A549 (cell line): Measurements from ENCODE around the gene CEACAM16.

Experiments used
- BCL3 ChIP-seq: fragments of >200 bp; sonication (Bioruptor Twin); formaldehyde crosslinking; IDR thresholded peaks from 3 replicates; pipeline ENCODE4 v1.6.1; 2016
- CHD2 ChIP-seq: fragments of 150-350 bp; IDR thresholded peaks from 2 replicates; pipeline ENCODE4 v1.6.1; 2014; ENCODE audit warnings: low read length; ENCODE audit not compliant: partially characterized antibody
- CHD4 ChIP-seq: fragments of 200-600 bp; sonication (generic); IDR thresholded peaks from 2 replicates; pipeline ENCODE4 v1.6.1; 2016; ENCODE audit warnings: antibody characterized with exemption, mild to moderate bottlenecking, borderline replicate concordance
- FOSL2 ChIP-seq, 2 experiments: fragments of 450-650 bp in 1 of 2; fragments of >200 bp in 1 of 2; sonication (Bioruptor Twin) in 1 of 2; formaldehyde crosslinking; IDR thresholded peaks; 2 replicates each; pipeline versions ENCODE4 v1.5.0 to v1.6.1; 2016 to 2020; ENCODE audit warnings: mild to moderate bottlenecking in 1 of 2, moderate library complexity in 1 of 2
- MAFK ChIP-seq: fragments of 450-650 bp; IDR thresholded peaks from 2 replicates; pipeline ENCODE4 v1.6.1; 2014; ENCODE audit not compliant: partially characterized antibody
- MAZ ChIP-seq: fragments of 150-350 bp; IDR thresholded peaks from 2 replicates; pipeline ENCODE4 v1.6.1; 2014; ENCODE audit warnings: antibody characterized with exemption, low read depth, low read length, borderline replicate concordance
- POLR2A ChIP-seq: IDR thresholded peaks from 2 replicates; pipeline ENCODE4 v1.6.1; 2012; ENCODE audit warnings: mild to moderate bottlenecking, low read length
- TF ChIP-seq, protein P1 (sequence below): fragments of >200 bp; sonication (Bioruptor Twin); formaldehyde crosslinking; IDR thresholded peaks from 3 replicates; pipeline ENCODE4 v1.5.1; 2016

DNA sequence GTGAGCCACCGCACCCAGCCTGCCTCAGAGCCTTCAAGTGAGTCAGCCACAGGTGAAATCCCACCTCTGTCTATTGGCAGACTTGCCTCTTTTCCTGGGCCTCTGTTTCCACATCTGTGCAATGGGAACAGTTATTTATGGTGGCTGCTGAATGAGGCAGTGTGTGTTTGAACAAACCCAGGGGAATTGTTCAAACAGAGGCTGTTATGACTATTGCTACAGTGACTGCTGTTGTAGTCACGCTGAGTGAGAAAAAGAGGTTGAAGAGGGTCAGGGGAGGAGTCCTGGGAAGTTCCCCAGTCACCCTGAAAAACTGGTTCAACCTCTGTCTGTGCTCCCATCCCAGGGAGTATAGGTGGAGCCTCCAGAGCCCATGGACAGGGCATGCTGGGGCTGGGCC lies 27.6 kb upstream of the CEACAM16 start, which contains the start of gene CEACAM19:
- TF ChIP-seq POLR2A (no peak), BCL3 (no peak), MAFK (no peak), MAZ (no peak), CHD2 (no peak), FOSL2 (IDR thresholded peaks at IDR 0.05) (no peak), FOSL2 (CRISPR knock-in tag; IDR thresholded peaks at IDR 0.05) (no peak), CHD4 (no peak)
- TF ChIP-seq, protein P1, sequence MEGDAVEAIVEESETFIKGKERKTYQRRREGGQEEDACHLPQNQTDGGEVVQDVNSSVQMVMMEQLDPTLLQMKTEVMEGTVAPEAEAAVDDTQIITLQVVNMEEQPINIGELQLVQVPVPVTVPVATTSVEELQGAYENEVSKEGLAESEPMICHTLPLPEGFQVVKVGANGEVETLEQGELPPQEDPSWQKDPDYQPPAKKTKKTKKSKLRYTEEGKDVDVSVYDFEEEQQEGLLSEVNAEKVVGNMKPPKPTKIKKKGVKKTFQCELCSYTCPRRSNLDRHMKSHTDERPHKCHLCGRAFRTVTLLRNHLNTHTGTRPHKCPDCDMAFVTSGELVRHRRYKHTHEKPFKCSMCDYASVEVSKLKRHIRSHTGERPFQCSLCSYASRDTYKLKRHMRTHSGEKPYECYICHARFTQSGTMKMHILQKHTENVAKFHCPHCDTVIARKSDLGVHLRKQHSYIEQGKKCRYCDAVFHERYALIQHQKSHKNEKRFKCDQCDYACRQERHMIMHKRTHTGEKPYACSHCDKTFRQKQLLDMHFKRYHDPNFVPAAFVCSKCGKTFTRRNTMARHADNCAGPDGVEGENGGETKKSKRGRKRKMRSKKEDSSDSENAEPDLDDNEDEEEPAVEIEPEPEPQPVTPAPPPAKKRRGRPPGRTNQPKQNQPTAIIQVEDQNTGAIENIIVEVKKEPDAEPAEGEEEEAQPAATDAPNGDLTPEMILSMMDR = no peak
